Hepatocyte (in vitro differentiated cells): ENCODE data around the gene ATAD3C. TPM values are rescaled to one million over a fixed set of nuclear protein-coding genes. Genes with fewer than 3 reads are reported as not detected.

ENCODE experiments used
- DNase-seq: peaks from one replicate; pipeline ENCODE4 v3.0.0-alpha.2; 2016; ENCODE audit warnings: low spot score
- H2AFZ ChIP-seq: fragments of 200-600 bp; sonication (generic); 2 replicates; pipeline ENCODE4 v1.6.0; 2016; ENCODE audit warnings: antibody characterized with exemption, mild to moderate bottlenecking
- H3K27ac ChIP-seq: fragments of 200-600 bp; sonication (generic); 2 replicates; pipeline ENCODE4 v1.5.1; 2016; ENCODE audit warnings: mild to moderate bottlenecking
- H3K27me3 ChIP-seq: fragments of 200-600 bp; sonication (generic); 2 replicates; pipeline ENCODE4 v1.6.1; 2016
- H3K36me3 ChIP-seq: fragments of 200-600 bp; sonication (generic); replicated peaks from 2 replicates; pipeline ENCODE4 v1.5.1; 2016; ENCODE audit warnings: low read depth; ENCODE audit not compliant: insufficient read depth
- H3K4me1 ChIP-seq: fragments of 200-600 bp; sonication (generic); 2 replicates; pipeline ENCODE4 v1.5.1; 2016; ENCODE audit warnings: mild to moderate bottlenecking, moderate library complexity; ENCODE audit not compliant: insufficient read depth
- H3K4me2 ChIP-seq: fragments of 200-600 bp; sonication (generic); 2 replicates; pipeline ENCODE4 v1.6.0; 2016
- H3K4me3 ChIP-seq: fragments of 200-600 bp; sonication (generic); 2 replicates; pipeline ENCODE4 v1.5.1; 2016; ENCODE audit warnings: mild to moderate bottlenecking
- H3K79me2 ChIP-seq: fragments of 200-600 bp; sonication (generic); 2 replicates; pipeline ENCODE4 v1.6.0; 2017; ENCODE audit warnings: mild to moderate bottlenecking
- H3K9me2 ChIP-seq: fragments of 200-600 bp; sonication (generic); replicated peaks from 2 replicates; pipeline ENCODE4 v1.6.0; 2017; ENCODE audit warnings: mild to moderate bottlenecking; ENCODE audit not compliant: insufficient read depth
- H3K9me3 ChIP-seq: fragments of 200-600 bp; sonication (generic); 2 replicates; pipeline ENCODE4 v1.5.1; 2016; ENCODE audit warnings: low read depth, mild to moderate bottlenecking
- H4K20me1 ChIP-seq: fragments of 200-600 bp; sonication (generic); 2 replicates; pipeline ENCODE4 v1.6.0; 2016; ENCODE audit warnings: mild to moderate bottlenecking; ENCODE audit not compliant: insufficient read depth, poor library complexity, severe bottlenecking
- EZH2 ChIP-seq: fragments of 200-600 bp; sonication (generic); IDR thresholded peaks from 2 replicates; pipeline ENCODE4 v1.6.1; 2016; ENCODE audit warnings: antibody characterized with exemption, mild to moderate bottlenecking, borderline replicate concordance
- EZH2phosphoT487 ChIP-seq: fragments of 200-600 bp; sonication (generic); IDR thresholded peaks from one replicate; pipeline ENCODE4 v1.6.1; 2018; ENCODE audit warnings: antibody characterized with exemption, mild to moderate bottlenecking, low read depth, moderate library complexity; ENCODE audit not compliant: unreplicated experiment, severe bottlenecking
- WGBS: methylation state at CpG from one replicate; pipeline ENCODE4 v1.1.6; 2016; ENCODE audit warnings: low lambda C conversion rate; ENCODE audit errors: missing lambda C conversion rate; 5-methylcytosine and 5-hydroxymethylcytosine counted together
- polyA plus RNA-seq: library from polyadenylated mRNA; unstranded; fragments of >200 nt; fragmentation: Nextera tagmentation; extraction: Ambion mirVana; gene quantifications from 2 replicates; pipeline ENCODE4 v1.2.1, GENCODE V29; 2016
- total RNA-seq: library from RNA; depleted of rRNA; stranded (reverse); fragments of >200 nt; gene quantifications from 2 replicates; pipeline ENCODE4 v1.2.3, GENCODE V29; 2014
- TF ChIP-seq, protein P1 (sequence below): fragments of 200-600 bp; sonication (generic); IDR thresholded peaks from 2 replicates; pipeline ENCODE4 v1.5.1; 2016; ENCODE audit warnings: antibody characterized with exemption, mild to moderate bottlenecking; ENCODE audit not compliant: poor library complexity

Gene ATAD3C
- total and polyA plus RNA-seq, 2 experiments from 2014 or later: 0.10 to 1.2 TPM

- Histone ChIP-seq H3K79me2 (no peaks in the 10 kb centered on the region), H4K20me1 (no peaks in the 10 kb centered on the region), H3K27ac (no peak overlapping the region), H3K36me3 (no peaks in the 10 kb centered on the region), H3K9me3 (no peaks in the 10 kb centered on the region), H2AFZ (no peak overlapping the region), H3K4me2 (no peak overlapping the region), H3K4me1 (no peaks in the 10 kb centered on the region), H3K9me2 (no peaks in the 10 kb centered on the region), H3K27me3 (no peaks in the 10 kb centered on the region), H3K4me3 (no peak overlapping the region)
- TF ChIP-seq, protein P1, sequence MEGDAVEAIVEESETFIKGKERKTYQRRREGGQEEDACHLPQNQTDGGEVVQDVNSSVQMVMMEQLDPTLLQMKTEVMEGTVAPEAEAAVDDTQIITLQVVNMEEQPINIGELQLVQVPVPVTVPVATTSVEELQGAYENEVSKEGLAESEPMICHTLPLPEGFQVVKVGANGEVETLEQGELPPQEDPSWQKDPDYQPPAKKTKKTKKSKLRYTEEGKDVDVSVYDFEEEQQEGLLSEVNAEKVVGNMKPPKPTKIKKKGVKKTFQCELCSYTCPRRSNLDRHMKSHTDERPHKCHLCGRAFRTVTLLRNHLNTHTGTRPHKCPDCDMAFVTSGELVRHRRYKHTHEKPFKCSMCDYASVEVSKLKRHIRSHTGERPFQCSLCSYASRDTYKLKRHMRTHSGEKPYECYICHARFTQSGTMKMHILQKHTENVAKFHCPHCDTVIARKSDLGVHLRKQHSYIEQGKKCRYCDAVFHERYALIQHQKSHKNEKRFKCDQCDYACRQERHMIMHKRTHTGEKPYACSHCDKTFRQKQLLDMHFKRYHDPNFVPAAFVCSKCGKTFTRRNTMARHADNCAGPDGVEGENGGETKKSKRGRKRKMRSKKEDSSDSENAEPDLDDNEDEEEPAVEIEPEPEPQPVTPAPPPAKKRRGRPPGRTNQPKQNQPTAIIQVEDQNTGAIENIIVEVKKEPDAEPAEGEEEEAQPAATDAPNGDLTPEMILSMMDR: no peak
- TF ChIP-seq EZH2phosphoT487 (no peak), EZH2 (no peak)
- DNase-seq: no peak
- 98% methylated on average over 16 of the region's 16 CpGs for WGBS
Measured at GRCh38 chr1:1489231-1489630, 39.7 kb downstream of the ATAD3C start.

DNA sequence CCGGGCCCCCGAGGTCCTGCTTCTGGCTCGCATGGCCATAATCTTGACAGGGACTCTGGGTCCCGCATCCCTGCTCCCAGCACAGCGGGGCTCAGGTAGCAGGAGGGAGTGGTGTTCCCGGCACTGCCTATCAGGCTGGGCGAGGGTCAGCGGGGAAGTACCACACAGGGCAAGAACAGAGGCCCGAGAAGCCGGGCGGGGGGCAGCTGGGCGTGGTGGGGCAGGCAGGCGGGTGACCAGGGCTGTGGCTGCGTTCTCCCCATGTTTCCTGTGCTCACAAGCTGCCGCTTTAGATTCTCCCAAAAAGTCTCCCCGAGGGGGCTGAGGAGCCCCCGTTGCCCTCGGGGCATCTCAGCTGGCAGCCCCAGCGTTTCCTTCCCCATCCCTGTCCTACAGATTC is 40.4 kb downstream of the ATAD3C start:
- no peak for DNase-seq
- WGBS: 98% methylated on average over 13 of the region's 19 CpGs
- no peaks in the 10 kb centered on the region for H3K9me2 ChIP-seq
- no peak overlapping the region for H3K4me3 ChIP-seq
- H3K27ac ChIP-seq: no peak overlapping the region
- no peak overlapping the region for H2AFZ ChIP-seq
- H3K4me2 ChIP-seq: no peak overlapping the region
- H3K27me3 ChIP-seq: no peaks in the 10 kb centered on the region
- H3K36me3 ChIP-seq: no peaks in the 10 kb centered on the region
- H4K20me1 ChIP-seq: no peaks in the 10 kb centered on the region
- H3K79me2 ChIP-seq: no peaks in the 10 kb centered on the region
- TF ChIP-seq EZH2phosphoT487 (no peak), EZH2 (no peak)
- TF ChIP-seq, protein P1: no peak
- H3K9me3 ChIP-seq: no peaks in the 10 kb centered on the region
- H3K4me1 ChIP-seq: no peaks in the 10 kb centered on the region

DNA sequence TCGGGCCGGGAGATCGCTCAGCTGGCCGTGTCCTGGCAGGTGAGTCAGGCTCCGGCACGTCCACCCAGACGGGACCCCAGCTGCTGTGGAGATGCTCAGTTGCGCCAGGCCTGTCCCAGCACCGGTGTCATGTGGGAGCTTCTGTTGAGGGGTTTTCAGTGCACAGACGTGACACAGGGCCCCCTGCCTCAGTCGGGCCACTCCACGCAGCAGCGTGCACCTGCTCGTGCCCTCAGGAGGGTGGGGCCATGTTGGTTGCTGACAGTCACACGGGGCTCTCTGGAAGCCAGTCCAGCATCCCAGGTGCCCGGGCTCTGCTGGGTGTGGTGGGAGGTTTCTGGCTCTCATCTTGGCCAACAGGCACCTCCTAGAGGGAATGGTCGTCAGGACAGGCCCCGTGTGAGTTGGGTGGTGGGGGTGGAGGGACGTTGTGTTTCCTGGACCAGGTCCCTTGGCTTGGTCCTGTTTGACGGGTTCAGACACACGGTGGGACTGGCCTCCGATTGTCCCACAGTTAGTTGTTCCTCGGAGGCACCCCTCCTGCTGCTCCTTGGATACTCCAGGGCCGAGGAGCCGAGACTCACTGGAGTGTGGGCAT is 41.2 kb downstream of the ATAD3C start:
- no peak overlapping the region for H3K4me2 ChIP-seq
- H3K79me2 ChIP-seq: no peaks in the 10 kb centered on the region
- WGBS: 97% methylated on average over 18 of the region's 25 CpGs
- H3K36me3 ChIP-seq: no peaks in the 10 kb centered on the region
- no peak overlapping the region for H3K27ac ChIP-seq
- no peaks in the 10 kb centered on the region for H3K4me1 ChIP-seq
- no peak for TF ChIP-seq EZH2
- TF ChIP-seq, protein P1: no peak
- no peak for TF ChIP-seq EZH2phosphoT487
- no peaks in the 10 kb centered on the region for H3K9me3 ChIP-seq
- H4K20me1 ChIP-seq: no peaks in the 10 kb centered on the region
- no peak overlapping the region for H2AFZ ChIP-seq
- DNase-seq: no peak
- no peak overlapping the region for H3K4me3 ChIP-seq
- H3K27me3 ChIP-seq: no peaks in the 10 kb centered on the region
- H3K9me2 ChIP-seq: no peaks in the 10 kb centered on the region
